Gastrocnemius medialis (tissue), 4 donors: ENCODE results near the gene ZNF625.
A peak's percentile ranks its signal among the peaks of the same experiment; 100 is the strongest.

ENCODE experiments used
- POLR2A ChIP-seq, 2 donors: fragments of 450-650 bp; IDR thresholded peaks; one replicate each; pipeline ENCODE4 v1.6.1; 2017; ENCODE audit warnings: antibody characterized with exemption in 2 of 2, mild to moderate bottlenecking in 2 of 2, moderate library complexity in 2 of 2
- TF ChIP-seq, protein P1 (sequence below), 5 experiments: fragments of 450-650 bp in 3 of 5; fragments of 200-600 bp in 2 of 5; sonication (generic) in 2 of 5; IDR thresholded peaks in 4 of 5; conservative IDR thresholded peaks in 1 of 5; 1 replicate in 4 of 5; 2 replicates in 1 of 5; pipeline ENCODE4 v1.5.1; 2016 to 2019; ENCODE audit warnings: antibody characterized with exemption in 5 of 5, mild to moderate bottlenecking in 3 of 5, moderate library complexity in 3 of 5

DNA sequence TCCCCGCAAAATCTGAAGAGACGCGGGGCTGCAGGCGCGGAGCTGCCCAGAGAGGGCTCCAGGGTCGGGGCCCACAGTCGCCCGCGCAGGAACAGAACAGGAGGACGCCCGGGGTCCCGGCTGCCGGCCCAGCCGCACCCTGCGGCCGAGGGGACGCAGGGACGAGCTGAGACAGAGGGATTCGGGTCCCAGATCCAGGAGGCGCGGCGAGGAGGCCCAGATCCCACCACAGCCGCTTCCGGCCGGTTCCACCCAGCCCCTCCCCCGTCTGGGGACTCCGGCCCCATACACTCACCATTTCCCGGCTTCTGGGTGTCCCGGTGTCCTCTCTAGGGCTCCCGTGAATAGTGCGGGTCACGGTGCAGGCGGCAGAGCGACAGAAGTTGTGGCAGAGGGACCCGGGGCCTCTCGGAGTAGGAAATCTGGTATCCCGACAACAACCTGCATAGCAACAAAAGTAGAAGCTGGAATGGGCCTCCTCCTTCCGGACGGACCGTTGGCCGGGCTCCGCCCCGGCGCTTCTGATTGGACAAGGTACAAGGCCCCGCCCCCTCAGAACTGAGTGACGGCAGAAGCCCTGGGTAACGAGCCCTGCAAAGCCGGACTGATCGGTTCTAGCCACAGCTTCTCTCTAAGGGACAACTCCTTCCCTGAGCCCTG, 16.5 kb downstream of the ZNF625 start, which contains the start of gene ZNF20:
- TF ChIP-seq, protein P1, sequence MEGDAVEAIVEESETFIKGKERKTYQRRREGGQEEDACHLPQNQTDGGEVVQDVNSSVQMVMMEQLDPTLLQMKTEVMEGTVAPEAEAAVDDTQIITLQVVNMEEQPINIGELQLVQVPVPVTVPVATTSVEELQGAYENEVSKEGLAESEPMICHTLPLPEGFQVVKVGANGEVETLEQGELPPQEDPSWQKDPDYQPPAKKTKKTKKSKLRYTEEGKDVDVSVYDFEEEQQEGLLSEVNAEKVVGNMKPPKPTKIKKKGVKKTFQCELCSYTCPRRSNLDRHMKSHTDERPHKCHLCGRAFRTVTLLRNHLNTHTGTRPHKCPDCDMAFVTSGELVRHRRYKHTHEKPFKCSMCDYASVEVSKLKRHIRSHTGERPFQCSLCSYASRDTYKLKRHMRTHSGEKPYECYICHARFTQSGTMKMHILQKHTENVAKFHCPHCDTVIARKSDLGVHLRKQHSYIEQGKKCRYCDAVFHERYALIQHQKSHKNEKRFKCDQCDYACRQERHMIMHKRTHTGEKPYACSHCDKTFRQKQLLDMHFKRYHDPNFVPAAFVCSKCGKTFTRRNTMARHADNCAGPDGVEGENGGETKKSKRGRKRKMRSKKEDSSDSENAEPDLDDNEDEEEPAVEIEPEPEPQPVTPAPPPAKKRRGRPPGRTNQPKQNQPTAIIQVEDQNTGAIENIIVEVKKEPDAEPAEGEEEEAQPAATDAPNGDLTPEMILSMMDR (IDR thresholded peaks at IDR 0.05 in 4 of 5, conservative IDR thresholded peaks at IDR 0.05 in 1 of 5) = peak in 1 of 5 experiments; percentile 7
- TF ChIP-seq POLR2A (IDR thresholded peaks at IDR 0.05) = peak in 1 of 2 donors; percentile 26
